NT2/D1 (cell line): Measurements from ENCODE around the gene MAP6.

Experiments
- SUZ12 ChIP-seq: IDR thresholded peaks from 2 replicates; pipeline ENCODE4 v1.6.1; 2011; ENCODE audit not compliant: insufficient read length, insufficient read depth; ENCODE audit errors: extremely low read depth
- YY1 ChIP-seq: IDR thresholded peaks from 2 replicates; pipeline ENCODE4 v1.6.1; 2011; ENCODE audit not compliant: insufficient read length, insufficient read depth
- ZNF274 ChIP-seq: IDR thresholded peaks from 2 replicates; pipeline ENCODE4 v1.6.1; 2011; ENCODE audit warnings: mild to moderate bottlenecking, low read depth, low read length

DNA sequence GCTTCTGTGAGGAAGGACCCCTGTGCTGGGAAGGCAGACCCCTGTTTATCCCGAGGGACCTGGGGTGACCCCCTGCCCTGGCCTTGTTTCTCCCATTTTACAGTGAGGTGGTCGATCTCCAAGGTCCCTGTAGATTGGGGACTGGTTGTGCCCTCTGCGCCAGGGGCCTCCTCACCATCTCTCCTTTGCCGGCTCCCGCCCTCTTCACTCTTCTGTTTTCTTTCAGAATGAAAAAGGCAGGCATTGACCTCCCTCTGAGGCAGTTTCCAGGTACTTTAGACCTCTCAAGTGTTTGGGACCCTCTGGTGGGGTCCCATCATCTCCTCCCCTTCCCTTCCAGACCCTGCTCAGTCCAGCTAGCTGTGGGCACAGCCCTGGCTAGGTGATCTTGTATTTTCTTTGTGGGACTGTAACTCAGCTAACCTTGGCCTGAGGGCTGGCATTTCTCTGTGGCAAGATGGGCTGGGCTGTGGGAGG is 105.3 kb downstream of the MAP6 start:
- no peak for TF ChIP-seq ZNF274
- no peak for TF ChIP-seq SUZ12
- no peak for TF ChIP-seq YY1
